HG02852 (cell line): ENCODE results near the gene UPF1.
"Not testable (repeated sequence)": the region's sequence is repeated elsewhere in the genome, so short reads cannot be mapped to it uniquely, and the experiment has no call there.

ENCODE experiments used
- ATAC-seq: cut with Tn5 transposase; IDR thresholded peaks from one replicate; pipeline ENCODE4 v1.9.1; 2021; ENCODE audit warnings: mild to moderate bottlenecking, moderate library complexity; ENCODE audit not compliant: unreplicated experiment

The UPF1 gene

GRCh38 chr19:18897094-18898029 is 65.6 kb downstream of the UPF1 start:
- ATAC-seq = no peak

GRCh38 chr19:18898081-18898606 is 66.4 kb downstream of the UPF1 start:
- ATAC-seq = no peak

- ATAC-seq = no peak
Measured at GRCh38 chr19:18898607-18899408, 67.0 kb downstream of the UPF1 start.

- ATAC-seq = no peak
Measured at GRCh38 chr19:18899624-18900560, 68.1 kb downstream of the UPF1 start.

- ATAC-seq = no peak
Measured at GRCh38 chr19:18900700-18901481, 69.1 kb downstream of the UPF1 start.

GRCh38 chr19:18901491-18901890 is 69.7 kb downstream of the UPF1 start:
- no peak for ATAC-seq

- ATAC-seq = not testable (repeated sequence)
Measured at GRCh38 chr19:18902519-18902918, 70.8 kb downstream of the UPF1 start.

GRCh38 chr19:18903156-18904037 is 71.6 kb downstream of the UPF1 start:
- ATAC-seq = no peak

- ATAC-seq = no peak
Measured at GRCh38 chr19:18904334-18905057, 72.7 kb downstream of the UPF1 start.

GRCh38 chr19:18905058-18905456 is 73.3 kb downstream of the UPF1 start:
- ATAC-seq = no peak

- ATAC-seq = no peak
Measured at GRCh38 chr19:18905513-18906236, 73.9 kb downstream of the UPF1 start.

- no peak for ATAC-seq
Measured at GRCh38 chr19:18906605-18907519, 75.1 kb downstream of the UPF1 start.

- ATAC-seq = no peak
Measured at GRCh38 chr19:18908917-18909619, 77.3 kb downstream of the UPF1 start.

- no peak for ATAC-seq
Measured at GRCh38 chr19:18910010-18910409, 78.3 kb downstream of the UPF1 start.

GRCh38 chr19:18910801-18911436 is 79.2 kb downstream of the UPF1 start:
- ATAC-seq = no peak
